ENCODE results near the gene FAM163A.

Gene FAM163A

GRCh38 chr1:179786815-179787685 is 44.0 kb downstream of the FAM163A start:
- peaks cover 2% of the 10 kb centered on the region for H3K27me3 ChIP-seq (ENCODE audit: insufficient read depth, poor library complexity, severe bottlenecking)
- H3K4me3 ChIP-seq (replicated peaks; ENCODE audit: insufficient read depth, low read length), result no peak overlapping the region
- DNase-seq (ENCODE audit: low read depth in 1 of 2, low spot score in 1 of 2), result no peak
- TF ChIP-seq REST (IDR thresholded peaks at IDR 0.05; ENCODE audit: insufficient replicate concordance, low read depth), result no peak
- TF ChIP-seq POLR2AphosphoS5 (IDR thresholded peaks at IDR 0.05; ENCODE audit: low read depth), result no peak
- no peak for TF ChIP-seq CTCF (IDR thresholded peaks at IDR 0.05; ENCODE audit: insufficient read depth, low read length)
- no peak for TF ChIP-seq GABPA (IDR thresholded peaks at IDR 0.05; ENCODE audit: low read depth)
- no peak for TF ChIP-seq SPI1 (IDR thresholded peaks at IDR 0.05; ENCODE audit: borderline replicate concordance, low read depth)
- H3K27ac ChIP-seq (replicated peaks), result no peak overlapping the region

GRCh38 chr1:179788259-179788658 is 45.2 kb downstream of the FAM163A start:
- H3K27ac ChIP-seq (replicated peaks), result no peak overlapping the region

More at GRCh38 chr1:179788259-179788658, 45.2 kb downstream of the FAM163A start:
- no peak for DNase-seq (ENCODE audit: low read depth in 1 of 2, low spot score in 1 of 2)
- no peak for TF ChIP-seq REST (IDR thresholded peaks at IDR 0.05; ENCODE audit: insufficient replicate concordance, low read depth)
- no peak for TF ChIP-seq POLR2AphosphoS5 (IDR thresholded peaks at IDR 0.05; ENCODE audit: low read depth)
- TF ChIP-seq SPI1 (IDR thresholded peaks at IDR 0.05; ENCODE audit: borderline replicate concordance, low read depth), result no peak
- TF ChIP-seq CTCF (IDR thresholded peaks at IDR 0.05; ENCODE audit: insufficient read depth, low read length), result no peak
- TF ChIP-seq GABPA (IDR thresholded peaks at IDR 0.05; ENCODE audit: low read depth), result no peak
- Histone ChIP-seq H3K4me3 (replicated peaks; ENCODE audit: insufficient read depth, low read length) (no peak overlapping the region), H3K27me3 (ENCODE audit: insufficient read depth, poor library complexity, severe bottlenecking) (peaks cover 2% of the 10 kb centered on the region)
